AG20443 (cell line): ENCODE results near the gene CDYL2.

Experiments
- DNase-seq: peaks from one replicate; pipeline ENCODE4 v3.0.0; 2012; ENCODE audit warnings: low spot score, mixed read lengths

Gene CDYL2

GRCh38 chr16:80594756-80595155 lies 209.6 kb downstream of the CDYL2 start:
- DNase-seq = no peak

- DNase-seq = no peak
These were observed 212.1 kb downstream of the CDYL2 start for GRCh38 chr16:80592273-80592672.

DNA sequence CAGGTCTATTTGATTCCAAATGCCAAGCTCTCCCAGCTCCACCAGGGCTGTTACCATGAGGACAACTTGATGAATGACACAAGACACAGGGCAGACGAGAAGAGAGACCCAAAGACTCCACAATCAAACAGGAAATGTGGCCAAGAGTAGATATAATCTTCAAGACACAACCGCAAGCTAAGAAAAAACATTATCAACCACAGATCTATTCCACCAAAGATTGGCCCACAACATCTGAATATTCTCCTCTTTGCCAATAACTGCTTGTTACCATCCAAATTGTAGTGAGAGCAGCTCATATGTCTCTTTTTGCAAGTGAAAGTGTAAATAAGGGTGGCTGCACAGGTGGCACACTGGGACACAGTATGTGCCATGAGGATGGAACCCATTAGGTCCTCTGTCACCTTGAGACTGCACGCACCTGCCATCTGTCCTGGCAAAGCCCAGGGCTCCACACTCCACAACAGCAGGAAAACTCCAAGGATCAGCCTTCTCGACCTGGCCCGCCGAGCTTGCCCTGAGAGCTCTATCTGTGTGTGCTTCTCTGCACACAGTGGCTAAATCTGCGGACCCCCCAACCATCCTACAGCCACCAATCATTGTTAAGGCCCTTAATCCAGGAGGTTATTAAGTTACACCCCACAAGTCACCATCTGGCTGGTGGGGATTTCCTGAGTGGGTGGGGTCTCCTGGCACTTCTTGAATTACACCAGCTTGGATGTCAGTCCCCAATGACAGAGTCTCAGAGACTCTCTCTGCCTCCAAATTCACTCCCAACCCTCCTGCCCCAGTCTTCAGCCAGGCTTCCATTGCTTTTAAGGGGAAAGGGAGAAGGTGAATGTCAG lies 213.1 kb downstream of the CDYL2 start:
- no peak for DNase-seq

- no peak for DNase-seq
These were observed 217.3 kb downstream of the CDYL2 start for GRCh38 chr16:80587071-80587470.

DNA sequence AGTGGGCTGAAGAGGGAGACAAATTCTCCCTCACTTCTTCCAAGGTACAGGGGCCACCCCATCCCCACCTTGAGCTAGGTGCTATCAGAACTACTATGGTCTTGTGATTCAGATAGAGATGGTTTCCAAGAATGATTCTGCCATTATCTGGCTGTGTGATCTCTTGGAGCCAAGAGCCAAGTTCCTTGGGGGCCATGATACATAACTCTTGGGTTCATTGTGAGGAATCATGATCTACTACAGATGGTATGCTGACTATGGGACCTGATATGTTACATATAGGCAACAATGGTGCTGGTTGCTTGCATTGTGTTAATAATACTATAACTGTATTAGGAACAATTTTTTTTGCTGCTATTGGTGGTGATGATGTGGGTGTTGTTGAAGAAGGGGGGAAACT lies 217.9 kb downstream of the CDYL2 start:
- DNase-seq = no peak

DNA sequence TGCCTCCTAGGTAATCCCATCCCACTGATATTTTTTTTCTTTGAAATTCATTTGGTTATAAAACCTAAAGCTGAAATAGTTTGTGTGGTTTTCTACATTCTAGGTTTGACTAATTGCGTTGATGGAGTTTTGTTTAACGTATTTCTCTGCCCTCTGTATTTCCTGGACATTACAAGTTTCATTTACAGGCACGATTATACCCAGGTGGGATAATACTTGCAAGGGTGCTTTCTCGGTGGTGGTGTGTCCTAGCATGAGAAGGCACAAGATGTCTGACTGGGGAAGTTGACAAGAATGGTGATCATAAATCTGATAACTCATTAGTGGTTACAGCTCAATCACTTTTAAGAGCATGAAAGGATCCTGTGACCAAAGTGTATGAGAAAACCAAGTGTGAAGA lies 218.6 kb downstream of the CDYL2 start:
- no peak for DNase-seq

GRCh38 chr16:80583466-80583865 lies 220.9 kb downstream of the CDYL2 start:
- peak; percentile 71 for DNase-seq

GRCh38 chr16:80580109-80580832 lies 224.1 kb downstream of the CDYL2 start:
- DNase-seq = peak; percentile 29

GRCh38 chr16:80577485-80578280 lies 226.7 kb downstream of the CDYL2 start:
- DNase-seq = no peak

GRCh38 chr16:80576343-80576912 lies 228.0 kb downstream of the CDYL2 start:
- DNase-seq = no peak

DNA sequence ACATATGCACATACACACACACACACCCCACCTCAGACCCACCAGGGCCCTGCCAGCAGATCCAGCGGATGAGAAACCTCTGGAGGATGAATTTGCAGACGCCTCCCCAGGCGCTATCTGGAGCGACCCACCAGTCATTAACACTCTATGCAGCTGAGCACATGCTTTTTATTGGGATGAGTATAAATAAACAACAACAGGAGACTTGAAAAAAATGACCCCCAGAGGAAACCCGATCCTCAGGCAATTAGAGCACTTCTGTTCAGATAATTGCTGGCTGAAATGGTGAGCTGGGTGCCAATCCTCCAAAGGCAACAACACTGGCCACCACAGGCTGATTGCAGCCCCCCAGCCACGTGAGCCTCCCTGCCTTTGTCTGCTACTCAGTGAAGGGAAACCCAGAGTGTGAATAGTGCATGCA lies 230.7 kb downstream of the CDYL2 start:
- DNase-seq = no peak

- DNase-seq = no peak
These were observed 234.3 kb downstream of the CDYL2 start for GRCh38 chr16:80570106-80570478.

DNA sequence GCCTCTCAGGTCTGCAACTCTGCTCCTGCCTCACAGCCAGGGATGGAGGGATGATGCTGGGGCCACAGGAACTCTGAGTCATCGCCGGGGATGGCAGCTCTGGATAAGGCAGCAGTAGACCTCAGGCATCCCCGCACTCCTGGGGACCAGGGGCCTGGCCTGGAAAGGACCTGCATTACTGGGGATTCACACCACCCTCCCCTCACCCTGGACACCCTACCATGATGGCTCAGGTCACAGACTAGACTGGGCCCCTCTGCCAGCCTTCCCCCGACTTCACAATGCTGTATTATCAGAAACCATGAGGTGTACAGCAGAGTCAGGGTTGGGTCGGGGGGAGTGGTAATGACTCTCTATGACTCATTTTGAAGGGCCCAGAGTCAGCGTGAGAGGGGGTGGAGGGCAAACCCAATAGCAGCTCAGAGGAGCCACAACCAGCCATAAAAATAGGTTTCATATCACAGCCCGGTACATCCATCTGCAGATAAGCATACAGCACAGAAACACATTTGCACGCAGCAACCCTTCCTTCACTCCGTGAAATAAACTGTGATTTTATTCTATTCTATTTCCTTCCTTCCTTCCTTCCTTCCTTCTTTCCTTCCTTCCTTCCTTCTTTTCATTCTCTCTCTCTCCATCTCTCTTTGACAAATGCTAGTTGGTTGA lies 234.8 kb downstream of the CDYL2 start:
- peak; percentile 18 for DNase-seq

DNA sequence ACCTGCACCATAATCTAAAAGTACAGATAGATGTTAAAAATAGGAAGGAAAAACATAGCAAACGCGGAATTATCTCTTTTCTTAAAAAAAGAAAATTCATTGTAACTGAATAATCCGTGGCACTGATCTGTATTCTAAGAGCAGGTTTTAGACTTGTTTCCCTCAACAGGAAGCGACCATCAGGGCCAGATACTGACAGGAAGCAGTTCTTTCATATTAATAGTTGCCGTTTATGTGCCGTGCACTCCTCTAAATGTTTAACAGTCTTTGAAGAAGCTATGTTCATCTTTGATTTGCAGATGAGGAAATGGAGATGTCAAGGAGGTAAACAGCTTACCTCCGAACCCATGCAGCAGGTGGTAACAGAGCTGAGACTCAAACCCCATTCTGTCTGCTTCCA lies 240.0 kb downstream of the CDYL2 start:
- no peak for DNase-seq

DNA sequence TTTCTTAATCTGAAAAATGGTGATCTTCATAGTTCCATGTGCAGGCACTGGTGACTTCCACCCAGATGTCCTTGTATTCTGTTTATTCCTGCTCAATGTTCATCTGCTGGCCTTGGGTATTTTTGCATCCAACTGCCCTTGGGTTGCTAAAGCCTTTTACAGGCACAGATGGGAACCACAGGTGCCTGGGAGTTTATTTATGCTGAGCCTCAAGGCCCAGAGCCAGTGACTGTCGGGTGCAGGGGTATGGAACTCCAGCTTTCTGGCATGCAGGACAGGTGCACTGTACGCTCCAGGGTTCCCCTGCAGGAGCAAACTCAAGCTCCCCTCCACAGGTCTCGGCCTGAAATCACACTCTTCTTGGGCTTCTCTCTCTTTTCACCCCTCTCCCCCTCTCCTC lies 241.3 kb downstream of the CDYL2 start:
- no peak for DNase-seq

- no peak for DNase-seq
These were observed 245.0 kb downstream of the CDYL2 start for GRCh38 chr16:80559369-80559768.

DNA sequence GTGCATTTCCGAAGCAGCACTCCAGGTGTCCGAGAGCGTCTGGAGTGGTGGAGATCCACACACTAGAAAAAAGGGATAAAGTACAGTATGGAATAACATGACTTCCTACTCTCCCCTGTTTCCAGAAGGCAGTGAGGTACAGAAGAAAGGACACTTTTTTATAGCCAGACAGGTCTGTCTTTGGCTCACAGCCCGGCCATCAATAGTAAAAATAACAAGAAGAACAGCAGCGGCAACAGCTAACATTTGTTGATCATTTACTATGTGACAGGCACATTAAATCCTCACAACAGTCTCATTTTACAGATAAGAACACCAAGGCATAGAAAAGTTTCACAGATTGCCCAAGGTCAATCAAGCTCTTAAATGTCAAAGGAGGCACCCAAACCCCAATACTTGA lies 247.4 kb downstream of the CDYL2 start:
- no peak for DNase-seq

GRCh38 chr16:80556481-80556880 lies 247.9 kb downstream of the CDYL2 start:
- DNase-seq = no peak

DNA sequence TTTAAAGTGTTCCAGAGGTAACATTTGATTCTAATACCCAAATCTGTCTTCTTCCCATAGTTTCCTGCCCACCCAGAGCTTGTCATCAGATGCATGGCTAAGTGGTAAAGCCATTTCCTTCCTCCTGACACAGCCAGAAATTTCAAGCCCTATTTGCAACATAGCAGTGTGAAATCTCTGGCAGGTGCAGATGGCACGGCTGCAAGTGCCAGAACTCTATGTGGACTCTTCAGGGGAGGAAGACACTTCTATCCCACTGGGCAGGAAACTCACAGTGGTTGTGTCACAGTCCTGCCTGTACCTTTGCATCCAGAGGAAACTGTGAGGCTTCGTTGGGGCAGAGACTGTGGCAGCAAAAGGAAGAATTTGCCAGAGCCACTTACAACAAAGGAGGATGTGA lies 250.4 kb downstream of the CDYL2 start:
- no peak for DNase-seq

DNA sequence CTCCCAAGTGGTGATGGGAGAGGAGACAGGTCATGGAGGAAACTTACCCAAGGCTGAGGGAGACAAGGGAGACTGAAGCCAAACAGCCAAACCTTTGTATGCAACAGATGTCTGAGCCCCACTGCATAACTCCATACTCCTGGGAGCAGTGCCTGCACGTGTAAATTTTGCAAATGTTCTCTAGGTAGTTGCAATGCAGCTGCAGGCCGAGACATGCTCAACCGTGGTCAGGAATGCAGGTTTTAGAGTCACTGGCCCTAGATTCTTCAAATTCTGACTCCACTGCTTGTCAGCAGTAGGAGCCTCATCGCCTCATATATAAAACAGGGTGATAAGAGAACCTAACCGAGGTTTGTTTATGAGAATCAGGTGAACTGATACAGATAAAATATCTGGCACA lies 252.1 kb downstream of the CDYL2 start:
- DNase-seq = no peak
